GM15510 (cell line): ENCODE results near the gene GPC3.

ENCODE experiments used
- POLR2A ChIP-seq: IDR thresholded peaks from 3 replicates; pipeline ENCODE4 v1.6.1; 2011; ENCODE audit warnings: borderline replicate concordance; ENCODE audit not compliant: insufficient read length; ENCODE audit errors: extremely low read depth

Gene GPC3

GRCh38 chrX:133726642-133727041, 258.8 kb downstream of the GPC3 start:
- TF ChIP-seq POLR2A: no peak

- TF ChIP-seq POLR2A: no peak
Measured at GRCh38 chrX:133726211-133726630, 259.2 kb downstream of the GPC3 start.

- TF ChIP-seq POLR2A: no peak
Measured at GRCh38 chrX:133723930-133724329, 261.5 kb downstream of the GPC3 start.

- no peak for TF ChIP-seq POLR2A
Measured at GRCh38 chrX:133722756-133723155, 262.6 kb downstream of the GPC3 start.

GRCh38 chrX:133715715-133716114, 269.7 kb downstream of the GPC3 start:
- no peak for TF ChIP-seq POLR2A

GRCh38 chrX:133709501-133709900, 275.9 kb downstream of the GPC3 start:
- no peak for TF ChIP-seq POLR2A

GRCh38 chrX:133706890-133707289, 278.5 kb downstream of the GPC3 start:
- TF ChIP-seq POLR2A: no peak

- no peak for TF ChIP-seq POLR2A
Measured at GRCh38 chrX:133702230-133702629, 283.2 kb downstream of the GPC3 start.

- TF ChIP-seq POLR2A: no peak
Measured at GRCh38 chrX:133699023-133699728, 286.2 kb downstream of the GPC3 start.

- no peak for TF ChIP-seq POLR2A
Measured at GRCh38 chrX:133698298-133698697, 287.1 kb downstream of the GPC3 start.

GRCh38 chrX:133697656-133698055, 287.7 kb downstream of the GPC3 start:
- no peak for TF ChIP-seq POLR2A

GRCh38 chrX:133689997-133690599, 295.3 kb downstream of the GPC3 start:
- no peak for TF ChIP-seq POLR2A

GRCh38 chrX:133685822-133686221, 299.6 kb downstream of the GPC3 start:
- TF ChIP-seq POLR2A: no peak

- no peak for TF ChIP-seq POLR2A
Measured at GRCh38 chrX:133681897-133682296, 303.5 kb downstream of the GPC3 start.

- no peak for TF ChIP-seq POLR2A
Measured at GRCh38 chrX:133681421-133681820, 304.0 kb downstream of the GPC3 start.
